GM06990 (cell line): ENCODE data around the gene OR2A5.

Source experiments
- DNase-seq: peaks from one replicate; pipeline ENCODE4 v3.0.0-alpha.2; 2011; ENCODE audit not compliant: insufficient read length; ENCODE audit errors: extremely low read depth
- H3K27me3 ChIP-seq: replicated peaks from 2 replicates; pipeline ENCODE4 v1.6.0; 2011; ENCODE audit warnings: low read length; ENCODE audit not compliant: control insufficient read depth, insufficient read depth
- H3K36me3 ChIP-seq: 2 replicates; pipeline ENCODE4 v1.5.1; 2011; ENCODE audit warnings: low read length; ENCODE audit not compliant: control insufficient read depth, insufficient read depth
- H3K4me3 ChIP-seq: replicated peaks from 2 replicates; pipeline ENCODE4 v1.5.1; 2011; ENCODE audit warnings: low read depth, mild to moderate bottlenecking, control low read depth, low read length
- CTCF ChIP-seq: IDR thresholded peaks from 2 replicates; pipeline ENCODE4 v1.5.1; 2011; ENCODE audit warnings: low read length, control low read depth, mild to moderate bottlenecking, inconsistent platforms; ENCODE audit not compliant: insufficient read depth, poor library complexity, severe bottlenecking

Gene OR2A5

GRCh38 chr7:144057954-144058353 is 9.2 kb downstream of the OR2A5 start:
- Histone ChIP-seq H3K27me3 (no peaks in the 10 kb centered on the region), H3K36me3 (no peaks in the 10 kb centered on the region), H3K4me3 (no peak overlapping the region)
- DNase-seq = no peak
- TF ChIP-seq CTCF = no peak

- peak; percentile 54 for TF ChIP-seq CTCF
- no peak for DNase-seq
- no peak overlapping the region for H3K4me3 ChIP-seq
- no peaks in the 10 kb centered on the region for H3K36me3 ChIP-seq
- no peaks in the 10 kb centered on the region for H3K27me3 ChIP-seq
These were observed 15.0 kb downstream of the OR2A5 start for GRCh38 chr7:144063710-144064109.

GRCh38 chr7:144069511-144069910 is 20.8 kb downstream of the OR2A5 start, which contains the start of gene OR2A25:
Gene OR2A25 (plus strand): TSS chr7:144069811. CDS start chr7:144074220, 4,409 bp downstream.
- no peaks in the 10 kb centered on the region for H3K27me3 ChIP-seq
- H3K36me3 ChIP-seq = no peaks in the 10 kb centered on the region
- no peak for TF ChIP-seq CTCF
- H3K4me3 ChIP-seq = no peak within 1 kb of the TSS
- no peak for DNase-seq

GRCh38 chr7:144069953-144070352 is 21.2 kb downstream of the OR2A5 start:
- H3K4me3 ChIP-seq = no peak overlapping the region
- no peaks in the 10 kb centered on the region for H3K27me3 ChIP-seq
- TF ChIP-seq CTCF = no peak
- no peaks in the 10 kb centered on the region for H3K36me3 ChIP-seq
- no peak for DNase-seq

- no peaks in the 10 kb centered on the region for H3K36me3 ChIP-seq
- no peak for DNase-seq
- no peak for TF ChIP-seq CTCF
- no peak overlapping the region for H3K4me3 ChIP-seq
- no peaks in the 10 kb centered on the region for H3K27me3 ChIP-seq
These were observed 25.6 kb downstream of the OR2A5 start for GRCh38 chr7:144074374-144074773.

GRCh38 chr7:144085978-144086377 is 37.2 kb downstream of the OR2A5 start, which contains the start of gene OR2A12:
Gene OR2A12 (plus strand): TSS chr7:144086278. CDS start chr7:144095108, 8,830 bp downstream.
- TF ChIP-seq CTCF = no peak
- no peak within 1 kb of the TSS for H3K4me3 ChIP-seq
- H3K36me3 ChIP-seq = no peaks in the 10 kb centered on the region
- H3K27me3 ChIP-seq = no peaks in the 10 kb centered on the region
- no peak for DNase-seq
